HS-27A (cell line): ENCODE results near the gene KCNK6.
"Not testable (repeated sequence)": the region's sequence is repeated elsewhere in the genome, so short reads cannot be mapped to it uniquely, and the experiment has no call there.

Experiments
- DNase-seq: peaks from one replicate; pipeline ENCODE4 v3.0.0-alpha.2; 2012; ENCODE audit warnings: low read depth, missing footprints

The KCNK6 gene

GRCh38 chr19:38362076-38362945 is 42.7 kb downstream of the KCNK6 start:
- DNase-seq = no peak

GRCh38 chr19:38362946-38363688 is 43.5 kb downstream of the KCNK6 start:
- DNase-seq = not testable (repeated sequence)

GRCh38 chr19:38367041-38367440 is 47.4 kb downstream of the KCNK6 start:
- no peak for DNase-seq

GRCh38 chr19:38369584-38369983 is 49.9 kb downstream of the KCNK6 start:
- DNase-seq = no peak

- DNase-seq = no peak
Measured at GRCh38 chr19:38370299-38370698, 50.7 kb downstream of the KCNK6 start.

GRCh38 chr19:38371081-38371480 is 51.4 kb downstream of the KCNK6 start:
- no peak for DNase-seq

- DNase-seq = no peak
Measured at GRCh38 chr19:38373907-38374331, 54.3 kb downstream of the KCNK6 start.

GRCh38 chr19:38374332-38375097 is 54.9 kb downstream of the KCNK6 start, which contains the start of gene PSMD8:
Gene PSMD8 (plus strand): TSS chr19:38374571. CDS start chr19:38374602, 31 bp downstream.
- peak; percentile 100 for DNase-seq

- no peak for DNase-seq
Measured at GRCh38 chr19:38375098-38375493, 55.5 kb downstream of the KCNK6 start.

GRCh38 chr19:38375748-38376147 is 56.1 kb downstream of the KCNK6 start:
- DNase-seq = no peak

GRCh38 chr19:38376576-38376975 is 56.9 kb downstream of the KCNK6 start:
- DNase-seq = no peak

- DNase-seq = no peak
Measured at GRCh38 chr19:38377052-38377451, 57.4 kb downstream of the KCNK6 start.

- no peak for DNase-seq
Measured at GRCh38 chr19:38378866-38379265, 59.2 kb downstream of the KCNK6 start.

GRCh38 chr19:38381138-38381537 is 61.5 kb downstream of the KCNK6 start:
- no peak for DNase-seq
